ENCODE data around the gene CCR3.

CCR3 gene

DNA sequence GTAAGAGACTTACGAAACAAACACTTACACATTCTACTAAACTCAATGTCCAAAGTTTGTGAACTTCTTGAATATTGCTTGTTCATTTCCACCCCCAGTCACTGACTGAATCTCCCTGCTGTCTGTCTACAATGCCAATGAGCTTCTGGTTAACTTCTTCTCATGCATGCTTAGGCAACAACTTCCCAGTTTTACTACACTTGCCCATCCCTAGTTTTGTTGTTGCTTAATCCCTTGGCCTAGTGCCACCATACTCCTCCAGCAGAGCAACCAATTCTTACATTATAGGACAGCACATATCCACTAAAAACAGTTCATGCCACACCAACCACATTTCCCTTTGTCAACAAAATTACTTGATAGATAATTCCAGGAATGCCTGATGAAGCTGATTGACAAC, 70.7 kb downstream of the CCR3 start:
- H3K27ac ChIP-seq (ENCODE audit: low read depth, low read length) = no peak overlapping the region
- H3K4me3 ChIP-seq (ENCODE audit: low read depth in 1 of 2, low read length in 2 of 2) = no peak overlapping the region
- H3K9me3 ChIP-seq (ENCODE audit: control insufficient read depth in 1 of 2, low read length in 2 of 2) = no peaks in the 10 kb centered on the region
- no peaks in the 10 kb centered on the region for H3K27me3 ChIP-seq (ENCODE audit: control insufficient read depth in 1 of 2, insufficient read depth in 2 of 2, low read length in 2 of 2)
- no peaks in the 10 kb centered on the region for H3K36me3 ChIP-seq (ENCODE audit: control insufficient read depth in 1 of 2, insufficient read depth in 2 of 2, low read length in 2 of 2)
- no peaks in the 10 kb centered on the region for H3K4me1 ChIP-seq (ENCODE audit: control insufficient read depth in 1 of 2, insufficient read depth in 2 of 2, low read length in 2 of 2)
- no peak overlapping the region for H3K9ac ChIP-seq (ENCODE audit: low read depth in 1 of 2, low read length in 2 of 2)

DNA sequence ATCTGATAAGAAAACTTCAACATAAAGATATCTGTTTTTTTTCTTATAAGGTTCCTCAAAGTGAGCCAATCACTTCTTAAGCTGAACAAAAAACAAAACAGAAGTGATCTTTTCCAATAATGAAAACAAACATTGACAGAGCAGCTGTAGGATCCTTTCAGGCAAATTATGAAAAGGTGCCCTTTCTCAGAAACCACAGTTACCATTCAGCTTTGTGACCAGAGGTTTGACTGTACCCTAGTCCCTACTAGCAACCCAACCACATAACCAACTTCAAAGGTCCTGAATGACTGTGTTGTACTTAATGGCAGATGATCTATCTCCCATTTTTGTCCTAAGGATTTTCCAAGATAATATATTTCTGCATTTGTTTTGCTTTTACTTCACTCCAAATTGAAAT, 72.3 kb downstream of the CCR3 start:
- Histone ChIP-seq H3K4me1 (ENCODE audit: control insufficient read depth in 1 of 2, insufficient read depth in 2 of 2, low read length in 2 of 2) (no peaks in the 10 kb centered on the region), H3K36me3 (ENCODE audit: control insufficient read depth in 1 of 2, insufficient read depth in 2 of 2, low read length in 2 of 2) (no peaks in the 10 kb centered on the region), H3K9ac (ENCODE audit: low read depth in 1 of 2, low read length in 2 of 2) (no peak overlapping the region), H3K27ac (ENCODE audit: low read depth, low read length) (no peak overlapping the region), H3K27me3 (ENCODE audit: control insufficient read depth in 1 of 2, insufficient read depth in 2 of 2, low read length in 2 of 2) (no peaks in the 10 kb centered on the region), H3K9me3 (ENCODE audit: control insufficient read depth in 1 of 2, low read length in 2 of 2) (no peaks in the 10 kb centered on the region), H3K4me3 (ENCODE audit: low read depth in 1 of 2, low read length in 2 of 2) (no peak overlapping the region)

DNA sequence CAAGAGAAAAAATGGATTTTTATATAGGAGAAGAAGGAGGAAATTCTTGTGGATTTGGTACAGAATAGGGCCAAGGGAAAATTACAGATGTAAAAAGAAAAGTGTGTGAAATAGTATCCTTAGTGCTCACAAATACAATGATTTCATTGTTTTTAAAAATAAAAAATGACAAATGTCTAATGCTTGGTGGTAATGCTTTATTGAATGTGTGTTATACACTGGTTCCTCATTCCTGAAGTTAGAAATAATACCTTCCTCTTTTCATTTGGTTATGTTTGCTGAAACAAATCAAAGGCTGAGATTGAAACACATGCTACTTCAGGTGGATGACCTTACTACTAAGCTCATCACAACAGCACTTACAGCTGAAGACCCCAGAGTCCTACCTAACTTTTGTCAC, 73.9 kb downstream of the CCR3 start:
- no peaks in the 10 kb centered on the region for H3K4me1 ChIP-seq (ENCODE audit: control insufficient read depth in 1 of 2, insufficient read depth in 2 of 2, low read length in 2 of 2)
- H3K27ac ChIP-seq (ENCODE audit: low read depth, low read length) = no peak overlapping the region
- no peaks in the 10 kb centered on the region for H3K27me3 ChIP-seq (ENCODE audit: control insufficient read depth in 1 of 2, insufficient read depth in 2 of 2, low read length in 2 of 2)
- H3K36me3 ChIP-seq (ENCODE audit: control insufficient read depth in 1 of 2, insufficient read depth in 2 of 2, low read length in 2 of 2) = no peaks in the 10 kb centered on the region
- no peaks in the 10 kb centered on the region for H3K9me3 ChIP-seq (ENCODE audit: control insufficient read depth in 1 of 2, low read length in 2 of 2)
- no peak overlapping the region for H3K4me3 ChIP-seq (ENCODE audit: low read depth in 1 of 2, low read length in 2 of 2)
- no peak overlapping the region for H3K9ac ChIP-seq (ENCODE audit: low read depth in 1 of 2, low read length in 2 of 2)
